ENCODE results near the gene ACD. TPM values are rescaled to one million over a fixed set of nuclear protein-coding genes. Genes with fewer than 3 reads are reported as not detected.
A peak's percentile ranks its signal among the peaks of the same experiment; 100 is the strongest.

Gene ACD
- total RNA-seq, 2 experiments from 2014 or later: 50.8 to 53.7 TPM

GRCh38 chr16:67672739-67673662 is 12.9 kb upstream of the ACD start:
- intact Hi-C loops (cut with micrococcal nuclease): no loop called here
- no peaks in the 10 kb centered on the region for H3K4me1 Mint-ChIP-seq (ENCODE audit: low read depth)
- CTCF ChIA-PET: interaction anchor here (0.6 to 2.8 kb wide), 31 partner anchors 8 to 260 kb away, joined by 3 to 15 read pairs (median 4); partner anchors contain the start of genes ACD, ATP6V0D1, CARMIL2 and GFOD2
- POLR2A ChIA-PET: interaction anchor here (0.5 to 1.3 kb wide), 2 partner anchors 32 to 79 kb away, joined by 3 read pairs; no protein-coding TSS in a partner anchor
- DNase-seq (peak; percentile 71), ATAC-seq (no peak)
- no peak overlapping the region for H3K4me3 Mint-ChIP-seq
- H3K27me3 Mint-ChIP-seq: no peaks in the 10 kb centered on the region
- H3K9me3 Mint-ChIP-seq: no peaks in the 10 kb centered on the region
- no peaks in the 10 kb centered on the region for H3K36me3 Mint-ChIP-seq (ENCODE audit: low read depth)
- peak; percentile 69 for TF ChIP-seq CTCF (IDR thresholded peaks at IDR 0.05)
- no peak overlapping the region for H3K27ac Mint-ChIP-seq

- H3K4me3 Mint-ChIP-seq: no peak overlapping the region
These were observed 12.2 kb upstream of the ACD start for GRCh38 chr16:67672306-67672705.

GRCh38 chr16:67669499-67670101 is 9.5 kb upstream of the ACD start:
- ChIA-PET POLR2A (no interaction called here), CTCF (interaction anchor here (1.4 to 14.7 kb wide), 7 partner anchors 25 to 188 kb away, joined by 4 to 154 read pairs (median 12); partner anchors contain the start of gene CARMIL2)
- ATAC-seq (no peak), DNase-seq (no peak)
- Mint-ChIP-seq H3K4me3 (no peak overlapping the region), H3K4me1 (ENCODE audit: low read depth) (peaks cover 11% of the 10 kb centered on the region), H3K27ac (no peak overlapping the region), H3K36me3 (ENCODE audit: low read depth) (no peaks in the 10 kb centered on the region), H3K27me3 (no peaks in the 10 kb centered on the region), H3K9me3 (no peaks in the 10 kb centered on the region)
- TF ChIP-seq CTCF (IDR thresholded peaks at IDR 0.05): no peak
- intact Hi-C loops (cut with micrococcal nuclease): loop anchor here (10.0 kb wide), 1 partner anchor 265 kb away; the partner anchor contains the start of genes CTRL and PSMB10

More at GRCh38 chr16:67672306-67672705, 12.2 kb upstream of the ACD start:
- Mint-ChIP-seq H3K27ac (no peak overlapping the region), H3K9me3 (no peaks in the 10 kb centered on the region), H3K27me3 (no peaks in the 10 kb centered on the region), H3K4me1 (ENCODE audit: low read depth) (peaks cover 2% of the 10 kb centered on the region), H3K36me3 (ENCODE audit: low read depth) (no peaks in the 10 kb centered on the region)
- no peak for ATAC-seq
- TF ChIP-seq CTCF (IDR thresholded peaks at IDR 0.05): no peak
- no peak for DNase-seq
- ChIA-PET POLR2A (interaction anchor here (1.3 kb wide), 1 partner anchor 33 kb away, joined by 3 read pairs; no protein-coding TSS in a partner anchor), CTCF (interaction anchor here (0.6 to 2.8 kb wide), 30 partner anchors 9 to 261 kb away, joined by 3 to 15 read pairs (median 4); partner anchors contain the start of genes ACD, ATP6V0D1, CARMIL2 and GFOD2)
- intact Hi-C loops (cut with micrococcal nuclease): no loop called here

- H3K9me3 Mint-ChIP-seq: no peaks in the 10 kb centered on the region
- H3K27ac Mint-ChIP-seq: no peak overlapping the region
- H3K4me3 Mint-ChIP-seq: no peak overlapping the region
- peak; percentile 22 for TF ChIP-seq CTCF (IDR thresholded peaks at IDR 0.05)
- H3K36me3 Mint-ChIP-seq (ENCODE audit: low read depth): peaks cover 3% of the 10 kb centered on the region
- ChIA-PET POLR2A (interaction anchor here (0.9 to 1.4 kb wide), 3 partner anchors 14 to 186 kb away, joined by 3 to 4 read pairs (median 3); no protein-coding TSS in a partner anchor), CTCF (interaction anchor here (0.6 to 14.7 kb wide), 25 partner anchors 9 to 267 kb away, joined by 3 to 154 read pairs (median 4); partner anchors contain the start of genes ATP6V0D1, CARMIL2, CTCF and GFOD2)
- DNase-seq: peak; percentile 50
- H3K27me3 Mint-ChIP-seq: no peaks in the 10 kb centered on the region
- peaks cover 11% of the 10 kb centered on the region for H3K4me1 Mint-ChIP-seq (ENCODE audit: low read depth)
- intact Hi-C loops (cut with micrococcal nuclease): loop anchor here (10.0 kb wide), 1 partner anchor 266 kb away; the partner anchor contains the start of genes CTRL and PSMB10
- no peak for ATAC-seq
These were observed 8.6 kb upstream of the ACD start for GRCh38 chr16:67668495-67669157.

Data from activated CD8-positive, alpha-beta T cell treated with anti-CD3 and anti-CD28 coated beads for 36 hours (primary cell).